G401.6 (cell line): ENCODE data around the gene ST6GALNAC6.
"Not testable (repeated sequence)": the region's sequence is repeated elsewhere in the genome, so short reads cannot be mapped to it uniquely, and the experiment has no call there.

Experiments
- FAIRE-seq: peaks from 2 replicates; lab custom pipeline; 2012; peaks lifted over from hg19 to GRCh38; lab: Jason Lieb, UNC

Gene ST6GALNAC6

GRCh38 chr9:127873223-127873691 lies 26.1 kb downstream of the ST6GALNAC6 start:
- no peak for FAIRE-seq

GRCh38 chr9:127872369-127873222 lies 26.8 kb downstream of the ST6GALNAC6 start:
- no peak for FAIRE-seq

GRCh38 chr9:127871531-127871930 lies 27.9 kb downstream of the ST6GALNAC6 start:
- no peak for FAIRE-seq

- FAIRE-seq: no peak
These were observed 28.5 kb downstream of the ST6GALNAC6 start for GRCh38 chr9:127870887-127871286.

- FAIRE-seq: not testable (repeated sequence)
These were observed 29.3 kb downstream of the ST6GALNAC6 start for GRCh38 chr9:127870153-127870491.

- peak; percentile 54 for FAIRE-seq
These were observed 29.9 kb downstream of the ST6GALNAC6 start for GRCh38 chr9:127869310-127870152.

GRCh38 chr9:127868278-127868902 lies 31.0 kb downstream of the ST6GALNAC6 start:
- no peak for FAIRE-seq

GRCh38 chr9:127867356-127868277 lies 31.8 kb downstream of the ST6GALNAC6 start:
- FAIRE-seq: no peak

GRCh38 chr9:127866535-127866934 lies 32.9 kb downstream of the ST6GALNAC6 start:
- no peak for FAIRE-seq

- FAIRE-seq: no peak
These were observed 33.5 kb downstream of the ST6GALNAC6 start for GRCh38 chr9:127865645-127866464.

GRCh38 chr9:127863191-127863621 lies 36.2 kb downstream of the ST6GALNAC6 start:
- FAIRE-seq: no peak

GRCh38 chr9:127862075-127863011 lies 37.1 kb downstream of the ST6GALNAC6 start:
- FAIRE-seq: no peak

GRCh38 chr9:127860779-127861178 lies 38.6 kb downstream of the ST6GALNAC6 start:
- FAIRE-seq: no peak

- no peak for FAIRE-seq
These were observed 39.1 kb downstream of the ST6GALNAC6 start for GRCh38 chr9:127860260-127860659.

GRCh38 chr9:127858041-127858512 lies 41.3 kb downstream of the ST6GALNAC6 start:
- FAIRE-seq: no peak

- no peak for FAIRE-seq
These were observed 42.1 kb downstream of the ST6GALNAC6 start for GRCh38 chr9:127857278-127857677.

GRCh38 chr9:127856729-127857116 lies 42.7 kb downstream of the ST6GALNAC6 start:
- no peak for FAIRE-seq

- no peak for FAIRE-seq
These were observed 43.2 kb downstream of the ST6GALNAC6 start for GRCh38 chr9:127856094-127856728.

- no peak for FAIRE-seq
These were observed 43.9 kb downstream of the ST6GALNAC6 start for GRCh38 chr9:127855522-127855921.
